MCF 10A (cell line): ENCODE measurements around the gene DCLK1. TPM values are rescaled to one million over a fixed set of nuclear protein-coding genes. Genes with fewer than 3 reads are reported as not detected.

Experiments used
- BruUV-seq: library from RNA; stranded (reverse); fragments of 400-500 nt; replicated peaks from 2 replicates; lab custom pipeline; 2021; lab: Mats Ljungman, UMichigan
- CTCF ChIA-PET: fragments of 300-600 bp; sonication (Branson Sonifier 250); formaldehyde crosslinking; extraction: SDS; loops from one replicate; lab custom pipeline; 2021; ENCODE audit warnings: antibody characterized with exemption, inconsistent platforms; lab: Yijun Ruan, JAX
- POLR2A ChIA-PET: fragments of 300-600, 350-650 bp; sonication (Branson Sonifier 250); formaldehyde crosslinking; extraction: SDS; loops from one replicate; lab custom pipeline; 2020; ENCODE audit warnings: antibody characterized with exemption, inconsistent platforms; lab: Yijun Ruan, JAX
- DNase-seq: peaks from one replicate; pipeline ENCODE4 v3.0.0-alpha.2; 2018; ENCODE audit not compliant: unreplicated experiment
- H3K27ac Mint-ChIP-seq: one replicate; pipeline ENCODE4 v1.8.0; 2022; ENCODE audit warnings: mild to moderate bottlenecking, low read depth, mixed read lengths; ENCODE audit not compliant: unreplicated experiment
- H3K27me3 Mint-ChIP-seq: one replicate; pipeline ENCODE4 v1.8.0; 2022; ENCODE audit warnings: mixed read lengths; ENCODE audit not compliant: insufficient read depth, unreplicated experiment
- H3K36me3 Mint-ChIP-seq: one replicate; pipeline ENCODE4 v1.8.0; 2022; ENCODE audit warnings: mild to moderate bottlenecking, moderate library complexity, mixed read lengths; ENCODE audit not compliant: insufficient read depth, unreplicated experiment
- H3K4me1 Mint-ChIP-seq: one replicate; pipeline ENCODE4 v1.8.0; 2022; ENCODE audit warnings: mixed read lengths; ENCODE audit not compliant: insufficient read depth, unreplicated experiment
- H3K4me3 Mint-ChIP-seq: one replicate; pipeline ENCODE4 v1.8.0; 2022; ENCODE audit warnings: mild to moderate bottlenecking, moderate library complexity, mixed read lengths; ENCODE audit not compliant: unreplicated experiment
- H3K9me3 Mint-ChIP-seq: one replicate; pipeline ENCODE4 v1.8.0; 2022; ENCODE audit warnings: mixed read lengths; ENCODE audit not compliant: unreplicated experiment
- CTCF ChIP-seq: fragments of 200-600 bp; IDR thresholded peaks from one replicate; pipeline ENCODE4 v1.8.0; 2022; ENCODE audit warnings: antibody characterized with exemption, mild to moderate bottlenecking; ENCODE audit not compliant: unreplicated experiment
- intact Hi-C: fragments of 100-400 bp; cut with micrococcal nuclease; formaldehyde crosslinking; loops from 2 replicates; pipeline ENCODE4 v1.14.1; 2022
- total RNA-seq: library from RNA; stranded (reverse); gene quantifications from 2 replicates; pipeline ENCODE4 v1.2.3, GENCODE V29; 2022

The DCLK1 gene
- total RNA-seq, 1 experiment from 2014 or later, result 0.44 TPM

- Mint-ChIP-seq H3K4me3 (no peak overlapping the region), H3K27ac (no peak overlapping the region), H3K27me3 (no peaks in the 10 kb centered on the region), H3K36me3 (no peaks in the 10 kb centered on the region), H3K9me3 (peaks cover 5% of the 10 kb centered on the region), H3K4me1 (peaks cover 5% of the 10 kb centered on the region)
- ChIA-PET POLR2A (interaction anchor here (0.8 kb wide), 1 partner anchor 9 kb away, joined by 3 read pairs; no protein-coding TSS in a partner anchor), CTCF (interaction anchor here (0.6 to 2.4 kb wide), 8 partner anchors 30 to 514 kb away, joined by 3 to 7 read pairs (median 3); no protein-coding TSS in a partner anchor)
- BruUV-seq, result no TSS peak
- no peak for TF ChIP-seq CTCF
- intact Hi-C loops, result loop anchor here (5.0 kb wide), 2 partner anchors 228 to 517 kb away; no protein-coding TSS in a partner anchor
- no peak for DNase-seq
Measured at GRCh38 chr13:35723821-35724220, 407.4 kb downstream of the DCLK1 start.

- Mint-ChIP-seq H3K27ac (no peak overlapping the region), H3K9me3 (peaks cover 5% of the 10 kb centered on the region), H3K4me1 (peaks cover 5% of the 10 kb centered on the region), H3K27me3 (no peaks in the 10 kb centered on the region), H3K36me3 (no peaks in the 10 kb centered on the region), H3K4me3 (no peak overlapping the region)
- intact Hi-C loops, result loop anchor here (5.0 kb wide), 2 partner anchors 229 to 516 kb away; no protein-coding TSS in a partner anchor
- ChIA-PET POLR2A (no interaction called here), CTCF (interaction anchor here (0.6 to 3.6 kb wide), 13 partner anchors 8 to 909 kb away, joined by 3 to 24 read pairs (median 5); no protein-coding TSS in a partner anchor)
- no peak for TF ChIP-seq CTCF
- BruUV-seq, result no TSS peak
- DNase-seq, result no peak
Measured at GRCh38 chr13:35723053-35723461, 408.1 kb downstream of the DCLK1 start.

- CTCF ChIA-PET, result interaction anchor here (0.5 to 3.6 kb wide), 21 partner anchors 9 to 908 kb away, joined by 3 to 24 read pairs (median 4); no protein-coding TSS in a partner anchor
- BruUV-seq, result no TSS peak
Measured at GRCh38 chr13:35722458-35723052, 408.6 kb downstream of the DCLK1 start.

More at GRCh38 chr13:35722458-35723052, 408.6 kb downstream of the DCLK1 start:
- Mint-ChIP-seq H3K4me1 (peaks cover 5% of the 10 kb centered on the region), H3K27ac (no peak overlapping the region), H3K36me3 (no peaks in the 10 kb centered on the region), H3K9me3 (peaks cover 5% of the 10 kb centered on the region), H3K4me3 (no peak overlapping the region), H3K27me3 (no peaks in the 10 kb centered on the region)
- TF ChIP-seq CTCF, result no peak
- POLR2A ChIA-PET, result interaction anchor here (1.6 kb wide), 1 partner anchor 558 kb away, joined by 5 read pairs; no protein-coding TSS in a partner anchor
- no peak for DNase-seq
- intact Hi-C loops, result loop anchor here (5.0 kb wide), 2 partner anchors 230 to 515 kb away; no protein-coding TSS in a partner anchor
